Epidermal melanocyte (primary cell): ENCODE data around the gene ACSF3.

ENCODE experiments used
- DNase-seq: peaks from one replicate; pipeline ENCODE4 v3.0.0; 2011; ENCODE audit warnings: low spot score; ENCODE audit not compliant: insufficient read length

ACSF3 gene

DNA sequence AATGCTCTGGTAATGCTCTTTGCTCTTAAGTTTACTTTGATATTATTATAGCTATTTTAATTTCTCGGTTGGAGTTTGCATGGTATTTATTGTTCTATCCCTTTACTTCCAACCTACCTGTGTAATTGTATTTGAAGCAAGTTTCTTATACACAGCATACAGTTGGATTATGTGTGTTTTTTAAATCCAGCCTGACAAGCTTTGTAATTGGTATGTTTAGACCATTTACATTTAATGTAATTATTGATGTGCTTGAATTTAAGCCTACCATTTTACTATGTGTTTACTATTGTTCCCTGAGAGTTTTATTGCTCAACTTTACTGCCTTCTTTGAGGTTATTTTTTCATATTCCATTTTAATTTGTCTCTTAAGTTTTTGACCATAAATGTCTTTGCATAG, 35.7 kb downstream of the ACSF3 start:
- no peak for DNase-seq

- no peak for DNase-seq
These were observed 36.8 kb downstream of the ACSF3 start for GRCh38 chr16:89130448-89130847.

GRCh38 chr16:89131783-89132182, 38.1 kb downstream of the ACSF3 start:
- DNase-seq = no peak

- no peak for DNase-seq
These were observed 38.7 kb downstream of the ACSF3 start for GRCh38 chr16:89132194-89133005.

- no peak for DNase-seq
These were observed 39.9 kb downstream of the ACSF3 start for GRCh38 chr16:89133457-89134127.

DNA sequence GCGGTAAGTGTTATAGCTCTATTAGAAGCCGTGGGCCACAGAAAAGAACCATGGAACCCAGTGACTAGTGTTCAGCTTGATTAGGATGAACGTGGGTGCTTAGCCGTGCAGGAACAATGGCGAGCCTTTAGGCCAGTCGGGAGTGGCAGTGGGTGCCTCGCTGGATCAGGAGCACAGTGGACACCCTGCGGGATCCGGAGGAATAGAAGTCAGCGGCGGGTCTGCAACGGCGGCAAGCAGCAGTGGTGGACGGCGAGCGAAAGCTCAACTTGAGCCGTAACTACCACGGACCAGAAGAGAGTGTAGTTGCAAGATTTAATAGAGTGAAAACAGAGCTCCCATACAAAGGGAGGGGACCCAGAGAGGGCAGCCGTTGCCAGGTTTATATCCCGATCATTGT, 40.6 kb downstream of the ACSF3 start:
- no peak for DNase-seq

- no peak for DNase-seq
These were observed 41.5 kb downstream of the ACSF3 start for GRCh38 chr16:89135166-89135565.

DNA sequence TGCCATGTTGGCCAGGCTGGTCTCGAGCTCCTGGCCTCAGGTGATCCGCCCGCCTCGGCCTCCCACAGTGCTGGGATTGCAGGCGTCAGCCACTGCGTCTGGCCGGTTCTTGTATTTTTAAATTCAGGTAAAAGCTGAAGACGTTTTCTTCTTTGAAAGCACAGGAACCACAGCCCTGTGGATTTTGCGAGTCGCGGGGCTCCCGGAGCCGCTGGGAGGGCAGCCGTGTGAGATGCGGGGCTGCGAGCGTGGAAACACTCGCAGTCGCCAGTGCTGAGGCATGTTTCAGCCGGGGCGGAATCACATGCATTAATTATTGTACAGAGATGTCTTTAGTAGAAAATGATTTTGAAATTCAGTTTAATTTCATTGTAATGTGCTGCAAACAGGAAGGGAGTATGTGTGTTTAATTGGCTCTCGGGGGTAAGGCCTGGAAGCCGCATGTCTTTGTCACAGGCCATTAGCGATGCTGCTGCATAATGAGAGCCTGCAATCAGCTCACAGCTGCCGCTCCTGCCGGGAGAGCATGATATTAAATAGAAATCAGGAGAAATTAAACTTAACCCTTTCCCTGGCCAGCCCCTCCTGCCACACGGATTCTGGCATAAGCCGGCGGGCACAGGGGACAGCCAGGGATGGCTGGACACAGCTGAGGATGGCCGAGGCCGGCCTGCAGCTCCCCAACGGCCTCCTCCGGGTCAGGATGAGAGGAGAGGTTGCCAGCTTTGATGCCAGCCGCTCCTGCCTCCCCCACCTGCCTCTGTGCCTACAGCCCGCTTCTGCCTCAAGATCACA, 42.5 kb downstream of the ACSF3 start:
- DNase-seq = no peak

GRCh38 chr16:89136931-89137330, 43.3 kb downstream of the ACSF3 start:
- no peak for DNase-seq

DNA sequence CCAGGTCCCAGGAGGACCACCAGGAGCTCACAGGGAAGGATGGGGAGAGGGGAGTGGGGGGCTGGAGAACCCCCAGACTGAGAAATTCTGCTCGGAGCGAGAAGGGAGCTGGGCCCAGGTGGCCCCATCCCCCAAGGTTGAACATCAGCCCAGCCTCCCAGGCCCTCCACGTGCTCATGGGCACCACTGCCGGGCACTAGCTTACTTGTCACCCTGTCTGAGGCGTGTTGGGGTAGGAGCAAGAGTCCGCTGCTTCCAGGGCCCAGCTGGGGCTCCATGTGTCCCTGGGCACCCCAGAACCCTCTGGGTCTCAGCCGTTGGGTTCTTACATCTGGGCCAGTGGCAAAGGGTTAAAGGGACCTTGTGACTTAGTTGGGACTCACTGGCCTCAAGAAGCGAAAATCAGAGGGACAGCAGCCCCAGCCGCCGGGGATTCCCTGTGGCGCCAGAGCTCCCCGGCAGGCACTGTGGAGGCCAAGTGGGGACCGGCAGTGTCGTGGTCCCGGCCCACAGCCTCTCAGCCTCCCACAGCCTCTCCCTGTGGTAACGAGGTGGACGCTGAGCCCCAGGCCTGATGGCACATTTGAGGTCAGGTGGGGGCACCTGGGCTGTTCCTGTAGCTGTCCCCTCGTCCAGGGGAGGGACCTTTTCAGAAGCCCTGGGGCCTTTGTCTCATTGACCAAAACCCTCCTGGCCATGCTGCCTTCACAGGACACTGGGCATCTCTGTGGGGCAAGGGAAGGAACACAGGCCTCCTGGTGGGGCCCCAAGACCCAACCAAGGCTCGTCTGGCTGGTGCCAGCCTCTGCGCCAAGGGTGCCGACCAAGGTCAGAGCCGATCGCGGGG, 44.2 kb downstream of the ACSF3 start:
- no peak for DNase-seq

GRCh38 chr16:89138513-89138795, 44.8 kb downstream of the ACSF3 start:
- DNase-seq = no peak

- DNase-seq = no peak
These were observed 45.3 kb downstream of the ACSF3 start for GRCh38 chr16:89138843-89139520.

GRCh38 chr16:89139907-89140361, 46.3 kb downstream of the ACSF3 start:
- DNase-seq = no peak

DNA sequence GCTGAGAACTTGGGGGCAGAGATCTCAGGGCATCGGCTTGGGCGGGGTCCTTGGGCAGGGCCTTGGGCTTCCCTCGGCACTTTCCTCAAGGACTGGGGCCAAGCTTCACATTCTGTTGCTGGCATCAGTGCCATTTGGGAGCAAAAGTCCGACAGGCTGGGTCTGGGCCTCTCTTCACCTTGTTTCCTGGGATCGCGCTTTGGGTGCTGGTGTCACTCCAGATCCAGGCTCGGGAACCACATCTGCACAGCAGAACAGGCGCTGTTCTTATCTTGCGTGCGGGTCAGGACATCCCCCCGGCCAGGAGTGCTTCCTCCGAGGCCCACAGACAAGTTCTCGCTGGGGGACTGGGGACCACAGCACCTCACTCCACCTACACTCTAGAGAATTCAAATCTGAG, 46.7 kb downstream of the ACSF3 start:
- DNase-seq = no peak

DNA sequence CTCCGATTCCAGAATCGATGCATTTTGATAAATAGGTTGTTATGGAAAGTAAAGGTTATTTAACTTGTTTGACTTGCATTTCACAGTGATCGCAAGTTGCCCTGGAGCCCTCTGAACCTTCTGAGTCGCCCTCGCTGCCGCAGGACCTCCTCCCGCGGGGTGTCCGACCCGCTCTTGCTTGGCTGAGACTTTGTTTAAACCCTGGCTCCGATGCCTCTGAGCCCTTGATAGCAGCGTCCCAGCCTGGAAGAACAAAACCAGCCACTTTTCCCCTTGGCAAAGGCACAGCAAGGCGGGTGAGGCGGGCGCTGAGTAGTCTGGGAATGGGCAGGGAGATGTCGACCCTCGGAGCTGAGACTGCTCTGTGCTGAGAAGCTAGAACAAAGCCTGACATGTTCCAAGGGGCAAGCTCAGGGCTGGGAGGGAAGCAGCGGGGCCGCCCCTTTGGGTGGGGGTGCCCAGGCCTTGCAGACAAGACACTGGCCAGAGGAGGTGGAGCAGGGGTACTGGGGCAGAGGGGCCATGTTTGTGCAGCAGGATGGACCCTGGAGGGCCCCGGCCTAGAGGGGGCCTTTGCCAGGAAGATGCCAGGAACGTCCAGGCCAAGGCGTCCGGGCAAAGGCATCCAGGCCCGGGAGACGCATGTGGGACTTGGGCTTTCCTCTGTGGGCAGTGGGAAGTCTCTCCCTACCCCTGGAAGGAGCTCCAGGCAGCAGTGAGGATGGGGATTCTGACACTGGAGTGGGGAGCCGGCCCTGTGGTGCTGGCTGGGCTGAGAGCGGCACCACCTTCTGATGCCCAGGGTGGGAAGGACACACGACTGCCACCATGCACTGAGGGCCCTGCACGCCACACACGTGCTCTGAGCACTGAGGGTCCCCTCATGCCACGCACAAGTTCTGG, 47.6 kb downstream of the ACSF3 start:
- no peak for DNase-seq

DNA sequence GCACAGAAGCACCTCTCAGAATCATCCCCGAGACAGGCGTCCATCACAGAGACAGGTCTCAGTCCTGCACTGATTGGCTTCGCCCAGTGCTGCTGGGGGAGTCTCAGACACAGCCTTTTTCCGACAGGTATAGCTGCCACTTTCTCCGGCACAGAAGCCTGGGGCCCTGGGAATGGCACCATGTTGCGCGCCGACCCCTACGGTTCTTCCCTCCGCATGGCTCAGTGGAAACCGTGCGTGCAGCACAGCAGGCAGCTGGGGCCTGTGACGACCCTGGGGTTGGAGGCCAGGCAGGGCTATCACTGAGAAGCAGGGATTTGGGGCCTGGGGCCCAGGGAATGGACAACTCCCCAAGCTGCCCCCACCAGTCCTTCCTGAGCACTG, 48.2 kb downstream of the ACSF3 start:
- no peak for DNase-seq

GRCh38 chr16:89142474-89143195, 49.0 kb downstream of the ACSF3 start:
- no peak for DNase-seq

- DNase-seq = no peak
These were observed 49.6 kb downstream of the ACSF3 start for GRCh38 chr16:89143201-89143741.
